Naive thymus-derived CD8-positive, alpha-beta T cell (primary cell): Measurements from ENCODE around the gene ATP6V0C. TPM values are rescaled to one million over a fixed set of nuclear protein-coding genes. Genes with fewer than 3 reads are reported as not detected.

ENCODE experiments used
- ATAC-seq, 2 donors: fragments of 150-1000 bp; cut with Tn5 transposase in 1 of 2; sonication (Bioruptor Pico), chemical (Tn5 transposase) in 1 of 2; 1 replicate in 1 of 2; 2 replicates in 1 of 2; pipeline ENCODE4 v1.10.0; 2021; ENCODE audit warnings: mild to moderate bottlenecking in 2 of 2, moderate library complexity in 2 of 2
- POLR2A ChIA-PET: fragments of 350-600 bp; sonication (Branson Sonifier 250); formaldehyde crosslinking; loops from one replicate; lab custom pipeline; 2021; ENCODE audit warnings: antibody characterized with exemption; lab: Charles Lee
- DNase-seq, 10 donors: peaks; one replicate each; pipeline versions ENCODE4 v3.0.0 to v3.0.0-alpha.2; 2020 to 2022
- H3K27ac Mint-ChIP-seq, 10 donors: one replicate each; pipeline ENCODE4 v1.8.0; 2020 to 2022; ENCODE audit warnings: mild to moderate bottlenecking in 10 of 10, mixed read lengths in 10 of 10, moderate library complexity in 4 of 10, inconsistent platforms in 1 of 10
- H3K27me3 Mint-ChIP-seq, 5 donors: one replicate each; pipeline ENCODE4 v1.8.0; 2021 to 2022; ENCODE audit warnings: mixed read lengths in 5 of 5
- H3K36me3 Mint-ChIP-seq, 3 donors: one replicate each; pipeline ENCODE4 v1.8.0; 2020 to 2022; ENCODE audit warnings: mixed read lengths in 3 of 3, mild to moderate bottlenecking in 2 of 3, inconsistent platforms in 1 of 3
- H3K4me1 Mint-ChIP-seq, 4 donors: one replicate each; pipeline ENCODE4 v1.8.0; 2021 to 2022; ENCODE audit warnings: mixed read lengths in 4 of 4
- H3K4me3 Mint-ChIP-seq, 10 donors: one replicate each; pipeline ENCODE4 v1.8.0; 2020 to 2022; ENCODE audit warnings: mild to moderate bottlenecking in 10 of 10, mixed read lengths in 10 of 10, moderate library complexity in 6 of 10, inconsistent platforms in 1 of 10
- H3K9me3 Mint-ChIP-seq, 9 donors: one replicate each; pipeline ENCODE4 v1.8.0; 2020 to 2022; ENCODE audit warnings: mixed read lengths in 9 of 9, mild to moderate bottlenecking in 3 of 9, inconsistent platforms in 1 of 9, moderate library complexity in 1 of 9
- polyA plus RNA-seq, 3 donors: library from polyadenylated mRNA; unstranded; fragments of 300-500 nt; fragmentation: Illumina TruSeq; gene quantifications; one replicate each; pipeline ENCODE4 v1.2.3, GENCODE V29; 2021
- total RNA-seq, 8 experiments: library from RNA in 2 of 8; stranded (reverse) in 2 of 8; gene quantifications; one replicate each; pipeline ENCODE4 v1.2.3 and lab custom pipeline; 2021 to 2026

ATP6V0C gene
- total RNA-seq (100 to 1,000 TPM; 116 to 123 TPM), polyA plus RNA-seq (10 to 100 TPM; 74.9 to 84.9 (median 77.6) TPM), total RNA-seq (lab: John Stamatoyannopoulos, UW) (0.13 to 4.9 (median 0.94) reads per million in 6 experiments)

- H3K4me3 Mint-ChIP-seq, result peak within 1 kb of the TSS; percentile 87 to 96 (median 91)
- POLR2A ChIA-PET, result interaction anchor here (0.6 to 6.8 kb wide), 15 partner anchors 11 to 725 kb away, joined by 3 to 146 read pairs (median 5); partner anchors contain the start of genes CCNF, CEMP1, E4F1 and PDPK1
- H3K27me3 Mint-ChIP-seq, result no peaks in the 10 kb centered on the region
- H3K36me3 Mint-ChIP-seq, result peaks cover 0 to 13% (median 0%) of the 10 kb centered on the region in 3 donors
- peaks cover 35 to 71% (median 54%) of the 10 kb centered on the region in 4 donors for H3K4me1 Mint-ChIP-seq
- DNase-seq (peak; percentile 86 to 99 (median 92)), ATAC-seq (peak; percentile 86)
- H3K27ac Mint-ChIP-seq, result peak within 1 kb of the TSS; percentile 91 to 99 (median 97)
- peaks cover 0 to 3% (median 0%) of the 10 kb centered on the region in 9 donors for H3K9me3 Mint-ChIP-seq
These were observed at the start of gene ATP6V0C for GRCh38 chr16:2513405-2514332. TSS of gene ATP6V0C (plus strand) at chr16:2513952. CDS start at chr16:2514104, 152 bp downstream.

- no peaks in the 10 kb centered on the region for H3K36me3 Mint-ChIP-seq
- peaks cover 5 to 17% (median 11%) of the 10 kb centered on the region in 4 donors for H3K4me1 Mint-ChIP-seq
- ATAC-seq, result no peak
- H3K4me3 Mint-ChIP-seq, result no peak overlapping the region
- peaks cover 0 to 17% (median 7%) of the 10 kb centered on the region in 5 donors for H3K27me3 Mint-ChIP-seq
- H3K27ac Mint-ChIP-seq, result no peak overlapping the region
- no peaks in the 10 kb centered on the region for H3K9me3 Mint-ChIP-seq
- DNase-seq, result no peak
- POLR2A ChIA-PET, result no interaction called here
These were observed 49.4 kb upstream of the ATP6V0C start for GRCh38 chr16:2464333-2464732.

DNA sequence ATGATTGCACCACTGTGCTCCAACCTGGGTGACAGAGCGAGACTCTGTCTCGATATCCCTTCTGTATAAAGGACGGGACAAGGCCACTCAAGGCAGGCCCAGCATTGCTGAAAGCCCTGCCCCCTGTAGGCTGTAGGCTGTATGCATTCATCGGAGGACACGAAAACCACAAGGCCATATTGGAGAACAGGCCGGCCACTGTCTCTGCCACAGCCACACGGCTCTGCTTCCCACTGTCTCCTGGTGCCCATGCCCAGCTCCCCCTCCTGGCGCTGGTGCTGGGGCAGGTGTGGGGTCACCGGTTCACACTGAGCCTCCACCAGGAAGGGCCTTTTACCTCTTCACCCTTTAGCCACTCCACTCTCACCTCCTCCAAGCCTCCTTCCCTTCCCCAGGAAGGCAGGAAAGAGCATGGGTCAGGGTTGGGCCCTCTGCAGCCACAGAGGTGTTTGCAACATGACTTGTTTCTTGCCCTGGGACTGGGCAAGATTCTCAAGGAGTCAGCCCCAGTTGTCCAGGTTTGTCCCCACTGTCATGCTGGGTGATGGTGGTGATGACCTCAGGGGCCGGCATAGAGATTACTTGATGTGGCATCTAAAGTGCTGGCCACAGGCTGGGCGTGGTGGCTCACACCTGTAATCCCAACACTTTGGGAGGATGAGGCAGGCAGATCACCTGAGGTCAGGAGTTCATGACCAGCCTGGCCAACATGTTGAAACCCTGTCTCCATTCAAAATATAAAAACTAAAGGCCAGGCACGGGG is 47.9 kb upstream of the ATP6V0C start:
- Mint-ChIP-seq H3K4me1 (peaks cover 0 to 25% (median 14%) of the 10 kb centered on the region in 4 donors), H3K27ac (no peak overlapping the region), H3K36me3 (no peaks in the 10 kb centered on the region), H3K9me3 (no peaks in the 10 kb centered on the region), H3K27me3 (peaks cover 8 to 31% (median 17%) of the 10 kb centered on the region in 5 donors), H3K4me3 (no peak overlapping the region)
- DNase-seq (no peak), ATAC-seq (no peak)
- POLR2A ChIA-PET, result no interaction called here

DNA sequence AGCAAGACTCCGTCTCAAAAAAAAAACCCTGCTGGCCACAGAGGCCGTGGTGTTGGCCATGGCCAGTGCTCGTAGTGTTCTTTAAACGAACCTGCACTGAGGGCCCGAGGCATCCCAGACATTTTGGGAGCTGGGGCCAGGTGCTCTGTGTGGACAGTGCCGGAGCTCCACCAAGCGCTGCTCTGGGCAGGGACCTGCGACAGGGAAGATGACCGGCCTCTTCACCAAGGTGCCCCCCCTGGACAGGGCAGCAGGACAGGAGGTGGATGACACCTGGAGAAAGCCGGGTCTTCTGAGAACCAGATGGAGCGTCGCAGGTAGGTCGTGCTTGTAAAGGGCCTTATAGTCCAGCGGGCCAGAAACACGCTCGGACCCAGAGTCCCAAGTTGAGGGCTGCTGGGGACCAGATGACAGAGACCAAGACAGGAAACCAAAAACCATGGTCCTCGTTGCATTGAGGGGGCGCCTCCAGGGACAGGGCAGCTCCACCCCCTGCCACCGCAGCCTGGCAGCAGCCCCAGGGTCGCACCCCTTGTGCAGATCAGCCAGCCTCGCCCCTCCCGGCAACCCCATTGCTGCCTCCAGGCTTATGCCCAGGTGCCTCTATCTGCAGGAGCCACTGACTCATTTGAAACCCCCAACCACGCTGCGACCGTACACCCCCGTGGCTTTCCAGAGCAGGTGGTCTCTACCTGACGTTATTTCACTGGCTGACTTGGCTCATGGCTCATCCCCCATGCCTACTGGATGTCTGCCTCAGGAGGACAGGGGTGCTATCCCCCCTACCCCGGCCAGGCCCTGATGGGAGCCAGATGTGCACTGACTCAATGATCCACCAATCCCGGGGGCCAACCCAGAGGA is 46.9 kb upstream of the ATP6V0C start:
- Mint-ChIP-seq H3K27ac (no peak overlapping the region), H3K4me3 (peak overlapping the region in 4 of 10 donors; percentile 11 to 45 (median 35)), H3K4me1 (peaks cover 0 to 25% (median 15%) of the 10 kb centered on the region in 4 donors), H3K9me3 (no peaks in the 10 kb centered on the region), H3K27me3 (peaks cover 8 to 33% (median 17%) of the 10 kb centered on the region in 5 donors), H3K36me3 (no peaks in the 10 kb centered on the region)
- POLR2A ChIA-PET, result no interaction called here
- DNase-seq, result no peak
- ATAC-seq, result no peak

DNA sequence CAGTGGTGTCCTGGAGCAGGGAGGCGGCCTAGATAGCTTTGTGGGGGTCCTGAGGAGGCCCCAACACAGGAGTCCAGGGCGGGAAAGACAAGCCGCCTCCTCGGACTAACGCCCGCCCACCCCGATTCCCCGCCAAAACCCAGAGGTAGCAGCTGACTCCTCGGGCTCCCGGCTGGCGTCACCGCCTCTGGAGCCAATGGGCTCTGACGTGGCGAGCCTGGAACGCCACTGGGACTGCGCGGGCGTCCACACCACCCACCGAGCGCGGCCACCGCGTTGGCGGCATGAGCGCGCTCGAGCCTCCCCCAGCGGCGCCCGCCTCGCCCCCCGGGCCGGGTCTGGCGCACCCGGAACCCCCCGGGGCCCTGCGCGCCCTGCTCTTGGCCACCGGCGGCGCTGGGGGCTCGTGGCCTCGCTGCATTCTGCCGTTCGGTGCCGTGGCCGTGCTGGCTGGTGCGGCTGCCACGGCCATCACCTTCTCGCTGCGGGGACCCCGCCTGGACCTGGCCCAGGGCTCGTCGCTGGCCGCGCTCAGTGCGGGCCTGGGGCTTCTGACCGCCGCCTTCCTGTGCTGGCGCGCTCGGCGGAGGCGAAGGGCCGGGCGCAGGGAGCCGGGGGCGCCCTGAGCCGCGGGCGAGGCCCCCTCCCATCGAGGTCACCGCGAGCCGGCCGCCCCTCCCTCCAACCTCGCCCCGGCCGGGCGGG is 46.1 kb upstream of the ATP6V0C start:
- H3K4me1 Mint-ChIP-seq, result peaks cover 0 to 25% (median 15%) of the 10 kb centered on the region in 4 donors
- peak; percentile 41 to 49 for ATAC-seq
- no peak overlapping the region for H3K27ac Mint-ChIP-seq
- H3K27me3 Mint-ChIP-seq, result peaks cover 8 to 40% (median 17%) of the 10 kb centered on the region in 5 donors
- DNase-seq, result no peak
- no peaks in the 10 kb centered on the region for H3K36me3 Mint-ChIP-seq
- H3K4me3 Mint-ChIP-seq, result peak overlapping the region in 1 of 10 donors; percentile 24
- H3K9me3 Mint-ChIP-seq, result no peaks in the 10 kb centered on the region
- POLR2A ChIA-PET, result no interaction called here

- POLR2A ChIA-PET, result interaction anchor here (0.7 kb wide), 1 partner anchor 1432 kb away, joined by 3 read pairs; no protein-coding TSS in a partner anchor
These were observed 45.5 kb upstream of the ATP6V0C start for GRCh38 chr16:2468233-2468724.

DNA sequence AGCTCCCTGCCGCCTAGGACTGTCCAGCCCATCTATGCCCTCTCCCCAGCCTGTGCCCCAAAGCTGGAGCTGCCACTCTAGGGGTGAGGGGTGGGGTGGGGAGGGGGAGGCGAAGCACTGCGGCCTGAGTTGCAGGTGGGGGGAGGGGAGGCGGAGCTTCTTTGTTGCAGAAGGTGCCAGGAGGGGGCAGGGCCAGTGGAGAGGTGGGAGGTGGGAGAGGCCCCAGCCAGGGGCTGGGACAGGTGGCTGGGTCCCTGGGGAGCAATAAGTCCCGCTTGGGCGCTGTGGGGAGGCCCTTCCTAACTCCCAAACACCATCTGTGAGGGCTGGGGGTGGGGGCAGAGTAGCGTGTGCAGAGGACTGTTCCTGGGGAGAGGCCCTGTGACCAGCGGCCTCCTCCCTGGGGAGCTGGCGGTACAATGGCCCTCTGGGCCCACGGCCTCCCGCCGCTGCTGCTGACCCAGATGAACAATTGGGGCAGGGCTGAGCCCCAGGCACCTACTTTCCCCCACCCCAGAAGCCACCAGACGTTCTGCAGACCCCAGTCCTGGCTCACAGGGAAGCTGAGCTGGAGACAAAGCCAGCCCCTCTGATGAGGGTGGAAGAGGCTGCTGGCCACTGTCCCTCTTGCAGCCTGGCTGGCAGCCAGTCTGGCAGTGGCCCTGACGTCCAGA is 44.9 kb upstream of the ATP6V0C start:
- H3K27me3 Mint-ChIP-seq, result peaks cover 12 to 47% (median 22%) of the 10 kb centered on the region in 5 donors
- H3K9me3 Mint-ChIP-seq, result no peaks in the 10 kb centered on the region
- H3K27ac Mint-ChIP-seq, result no peak overlapping the region
- ATAC-seq (no peak), DNase-seq (no peak)
- no peaks in the 10 kb centered on the region for H3K36me3 Mint-ChIP-seq
- H3K4me1 Mint-ChIP-seq, result peaks cover 0 to 31% (median 21%) of the 10 kb centered on the region in 4 donors
- POLR2A ChIA-PET, result interaction anchor here (0.6 to 0.7 kb wide), 2 partner anchors 10 to 1433 kb away, joined by 3 read pairs; no protein-coding TSS in a partner anchor
- peak overlapping the region in 3 of 10 donors; percentile 14 to 54 (median 52) for H3K4me3 Mint-ChIP-seq

More at GRCh38 chr16:2468233-2468724, 45.5 kb upstream of the ATP6V0C start:
- Mint-ChIP-seq H3K4me3 (peak overlapping the region in 6 of 10 donors; percentile 14 to 69 (median 43)), H3K9me3 (no peaks in the 10 kb centered on the region), H3K27me3 (peaks cover 12 to 45% (median 21%) of the 10 kb centered on the region in 5 donors), H3K4me1 (peaks cover 0 to 29% (median 20%) of the 10 kb centered on the region in 4 donors), H3K27ac (no peak overlapping the region), H3K36me3 (no peaks in the 10 kb centered on the region)
- ATAC-seq (peak; percentile 50 to 64), DNase-seq (no peak)

GRCh38 chr16:2469399-2470233 is 44.1 kb upstream of the ATP6V0C start:
- peaks cover 0 to 31% (median 21%) of the 10 kb centered on the region in 4 donors for H3K4me1 Mint-ChIP-seq
- POLR2A ChIA-PET, result interaction anchor here (0.6 to 1.3 kb wide), 2 partner anchors 9 to 10 kb away, joined by 3 to 4 read pairs; partner anchors contain the start of gene TEDC2
- peaks cover 12 to 47% (median 22%) of the 10 kb centered on the region in 5 donors for H3K27me3 Mint-ChIP-seq
- peak overlapping the region in 3 of 10 donors; percentile 15 to 28 (median 20) for H3K4me3 Mint-ChIP-seq
- no peaks in the 10 kb centered on the region for H3K9me3 Mint-ChIP-seq
- ATAC-seq (no peak), DNase-seq (no peak)
- H3K36me3 Mint-ChIP-seq, result no peaks in the 10 kb centered on the region
- peak overlapping the region in 1 of 10 donors; percentile 60 for H3K27ac Mint-ChIP-seq

DNA sequence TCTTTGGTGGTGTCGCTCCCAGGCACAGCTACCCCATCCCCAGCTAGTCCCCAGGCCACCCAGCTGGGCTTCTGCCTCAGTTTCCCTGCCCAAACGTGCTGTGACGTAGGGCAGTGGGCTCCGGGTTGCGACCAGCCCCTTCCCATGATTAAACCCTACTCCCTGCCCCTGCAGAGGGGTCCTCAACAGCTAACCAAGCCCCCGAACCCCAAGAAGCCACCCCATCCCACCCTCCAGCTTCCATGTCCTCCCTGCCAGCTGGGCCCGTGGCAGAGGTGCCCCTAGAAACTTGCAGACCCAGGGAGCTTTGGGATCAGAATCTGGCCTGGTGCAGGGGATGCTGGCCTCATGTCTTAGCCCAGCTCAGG is 43.5 kb upstream of the ATP6V0C start:
- Mint-ChIP-seq H3K9me3 (no peaks in the 10 kb centered on the region), H3K27me3 (peaks cover 12 to 47% (median 22%) of the 10 kb centered on the region in 5 donors), H3K4me3 (peak overlapping the region in 3 of 10 donors; percentile 27 to 41 (median 28))

More for the DNA sequence above, 43.5 kb upstream of the ATP6V0C start:
- ATAC-seq (no peak), DNase-seq (no peak)
- Mint-ChIP-seq H3K36me3 (no peaks in the 10 kb centered on the region), H3K27ac (no peak overlapping the region), H3K4me1 (peaks cover 0 to 31% (median 21%) of the 10 kb centered on the region in 4 donors)
- POLR2A ChIA-PET, result interaction anchor here (1.3 kb wide), 1 partner anchor 10 kb away, joined by 4 read pairs; the partner anchor contains the start of gene TEDC2
